ENCODE measurements around the gene LIFR.

GRCh38 chr5:38576961-38577684, 20.7 kb upstream of the LIFR start:
- no peak for TF ChIP-seq POLR2A (IDR thresholded peaks at IDR 0.05)
- no peak for TF ChIP-seq CTCF (IDR thresholded peaks at IDR 0.05)
- TF ChIP-seq EP300 (IDR thresholded peaks at IDR 0.05), result no peak
